ENCODE results near the gene RPSA.

RPSA gene

DNA sequence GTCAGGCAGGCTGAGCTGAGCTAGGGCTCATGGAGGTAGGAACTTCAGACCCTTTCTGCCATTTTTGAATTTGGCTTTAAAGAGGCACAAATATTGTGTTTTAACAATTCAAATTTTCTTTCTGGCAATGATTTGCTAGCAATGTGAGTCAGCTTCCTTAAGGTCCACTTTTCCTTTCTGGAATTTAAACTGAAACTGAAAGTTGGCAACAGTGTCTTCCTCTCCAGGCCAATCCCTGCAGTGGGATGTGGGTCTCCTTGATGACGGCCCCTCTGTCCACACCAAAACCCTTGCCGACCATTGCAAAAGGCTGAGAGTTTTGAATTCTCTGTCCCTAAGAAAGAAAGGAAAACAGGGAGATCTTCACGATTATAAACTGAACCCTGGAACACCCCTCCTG is 27.1 kb downstream of the RPSA start:
- peak; percentile 65 to 72 for DNase-seq (ENCODE audit: low read depth in 2 of 2)
- TF ChIP-seq, protein P1, sequence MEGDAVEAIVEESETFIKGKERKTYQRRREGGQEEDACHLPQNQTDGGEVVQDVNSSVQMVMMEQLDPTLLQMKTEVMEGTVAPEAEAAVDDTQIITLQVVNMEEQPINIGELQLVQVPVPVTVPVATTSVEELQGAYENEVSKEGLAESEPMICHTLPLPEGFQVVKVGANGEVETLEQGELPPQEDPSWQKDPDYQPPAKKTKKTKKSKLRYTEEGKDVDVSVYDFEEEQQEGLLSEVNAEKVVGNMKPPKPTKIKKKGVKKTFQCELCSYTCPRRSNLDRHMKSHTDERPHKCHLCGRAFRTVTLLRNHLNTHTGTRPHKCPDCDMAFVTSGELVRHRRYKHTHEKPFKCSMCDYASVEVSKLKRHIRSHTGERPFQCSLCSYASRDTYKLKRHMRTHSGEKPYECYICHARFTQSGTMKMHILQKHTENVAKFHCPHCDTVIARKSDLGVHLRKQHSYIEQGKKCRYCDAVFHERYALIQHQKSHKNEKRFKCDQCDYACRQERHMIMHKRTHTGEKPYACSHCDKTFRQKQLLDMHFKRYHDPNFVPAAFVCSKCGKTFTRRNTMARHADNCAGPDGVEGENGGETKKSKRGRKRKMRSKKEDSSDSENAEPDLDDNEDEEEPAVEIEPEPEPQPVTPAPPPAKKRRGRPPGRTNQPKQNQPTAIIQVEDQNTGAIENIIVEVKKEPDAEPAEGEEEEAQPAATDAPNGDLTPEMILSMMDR (IDR thresholded peaks at IDR 0.05; ENCODE audit: low read depth, low read length): no peak
- H3K4me3 ChIP-seq (replicated peaks in 1 of 2; ENCODE audit: low read depth in 2 of 2, low read length in 2 of 2): no peak overlapping the region

DNA sequence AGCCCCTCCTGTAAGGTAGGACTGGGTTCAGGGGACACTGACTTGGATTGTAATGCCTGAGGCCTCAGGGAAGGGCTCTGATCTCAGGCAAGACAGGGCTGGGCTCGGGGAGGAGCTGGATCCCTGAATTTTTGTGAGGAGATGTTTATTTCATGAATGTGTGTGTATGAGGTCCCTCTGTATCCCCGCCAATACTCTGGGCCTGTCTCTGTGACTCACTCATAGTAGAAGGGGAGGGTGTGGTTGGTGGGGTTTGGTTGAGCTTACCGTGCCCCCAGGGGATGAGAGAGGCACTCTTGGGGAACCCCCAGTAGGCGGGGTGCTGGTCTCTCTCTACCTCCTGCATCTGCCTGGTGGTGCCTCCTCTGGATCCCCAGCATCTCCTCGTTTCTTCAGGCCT is 28.1 kb downstream of the RPSA start:
- peak in 1 of 2 donors; percentile 35 for DNase-seq (ENCODE audit: low read depth in 2 of 2)
- TF ChIP-seq, protein P1 (IDR thresholded peaks at IDR 0.05; ENCODE audit: low read depth, low read length): no peak

DNA sequence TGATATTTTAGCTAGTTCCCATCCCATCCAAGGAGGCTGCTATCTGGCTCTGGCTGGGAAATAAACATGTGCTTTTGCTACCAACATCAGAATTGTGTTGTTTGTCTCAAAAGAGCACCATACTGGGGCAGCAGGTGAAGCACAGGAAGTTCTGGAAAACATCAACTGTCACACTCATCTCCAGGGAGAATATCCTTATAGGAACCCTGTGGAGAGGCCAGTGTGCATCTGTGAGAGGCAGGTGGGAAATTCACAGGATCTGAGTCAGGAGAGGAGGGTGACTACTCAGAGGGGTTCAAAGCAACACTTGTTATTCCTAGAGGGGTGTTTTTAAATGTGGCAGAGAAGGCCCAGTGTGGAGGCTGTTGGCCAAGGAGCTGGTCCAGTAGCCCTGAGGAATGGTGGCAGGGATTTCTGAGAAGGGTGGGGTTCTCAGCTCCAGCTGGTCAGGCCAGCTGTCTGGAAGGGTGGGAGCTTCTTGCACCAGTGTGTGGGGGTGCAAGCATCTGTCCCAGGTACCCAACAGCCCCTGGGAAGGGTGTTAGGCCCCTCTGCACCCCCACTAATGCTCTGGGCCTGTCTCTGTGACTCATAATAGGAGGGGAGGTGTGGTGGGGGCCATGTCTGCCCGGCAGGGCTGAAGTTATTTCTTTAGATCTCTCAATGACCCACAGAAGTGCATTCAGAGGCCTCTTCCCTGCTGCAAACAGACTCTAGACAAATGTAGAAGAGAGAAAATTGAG is 28.7 kb downstream of the RPSA start:
- TF ChIP-seq, protein P1 (IDR thresholded peaks at IDR 0.05; ENCODE audit: low read depth, low read length): no peak
- no peak for DNase-seq (ENCODE audit: low read depth in 2 of 2)
- H3K4me3 ChIP-seq (replicated peaks in 1 of 2; ENCODE audit: low read depth in 2 of 2, low read length in 2 of 2): no peak overlapping the region

More for the DNA sequence above, 28.1 kb downstream of the RPSA start:
- no peak overlapping the region for H3K4me3 ChIP-seq (replicated peaks in 1 of 2; ENCODE audit: low read depth in 2 of 2, low read length in 2 of 2)

DNA sequence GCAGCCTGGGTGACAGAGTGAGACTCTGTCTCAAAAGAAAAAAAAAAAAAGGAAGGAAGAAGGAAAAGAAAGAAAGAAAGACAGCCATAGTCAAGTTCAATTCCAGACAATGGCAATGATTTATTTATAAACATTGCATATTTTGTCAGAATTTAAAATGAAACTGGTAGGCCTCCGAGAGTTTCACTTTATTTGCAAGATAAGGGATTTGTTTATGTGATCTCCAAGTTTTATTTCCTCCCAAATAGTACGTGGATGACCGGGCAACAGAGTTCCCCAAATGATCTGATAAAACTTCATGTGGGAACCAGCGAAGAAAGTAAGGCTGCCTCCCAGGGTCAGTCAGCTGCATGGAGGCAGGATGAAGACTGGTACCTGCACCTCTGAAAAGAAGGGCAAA is 32.4 kb downstream of the RPSA start:
- no peak overlapping the region for H3K4me3 ChIP-seq (replicated peaks in 1 of 2; ENCODE audit: low read depth in 2 of 2, low read length in 2 of 2)
- TF ChIP-seq, protein P1 (IDR thresholded peaks at IDR 0.05; ENCODE audit: low read depth, low read length): no peak
- DNase-seq (ENCODE audit: low read depth in 2 of 2): no peak

DNA sequence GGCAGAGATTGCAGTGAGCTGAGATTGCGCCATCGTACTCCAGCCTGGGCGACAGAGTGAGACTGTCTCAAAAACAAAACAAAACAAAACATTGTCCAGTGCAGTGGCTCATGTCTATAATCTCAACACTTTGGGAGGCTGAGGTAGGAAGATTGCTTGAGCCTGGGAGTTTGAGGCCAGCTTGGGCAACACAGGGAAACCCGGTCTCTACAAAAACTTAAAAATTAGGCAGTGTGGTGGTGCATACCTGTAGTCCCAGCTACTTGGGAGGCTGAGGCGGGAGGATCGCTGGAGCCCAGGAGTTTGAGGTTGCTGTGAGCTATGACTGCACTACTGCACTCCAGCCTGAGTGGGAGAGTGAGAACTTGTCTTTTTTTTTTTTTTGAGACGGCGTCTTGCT is 33.8 kb downstream of the RPSA start:
- no peak for DNase-seq (ENCODE audit: low read depth in 2 of 2)
- no peak overlapping the region for H3K4me3 ChIP-seq (replicated peaks in 1 of 2; ENCODE audit: low read depth in 2 of 2, low read length in 2 of 2)
- TF ChIP-seq, protein P1 (IDR thresholded peaks at IDR 0.05; ENCODE audit: low read depth, low read length): no peak

DNA sequence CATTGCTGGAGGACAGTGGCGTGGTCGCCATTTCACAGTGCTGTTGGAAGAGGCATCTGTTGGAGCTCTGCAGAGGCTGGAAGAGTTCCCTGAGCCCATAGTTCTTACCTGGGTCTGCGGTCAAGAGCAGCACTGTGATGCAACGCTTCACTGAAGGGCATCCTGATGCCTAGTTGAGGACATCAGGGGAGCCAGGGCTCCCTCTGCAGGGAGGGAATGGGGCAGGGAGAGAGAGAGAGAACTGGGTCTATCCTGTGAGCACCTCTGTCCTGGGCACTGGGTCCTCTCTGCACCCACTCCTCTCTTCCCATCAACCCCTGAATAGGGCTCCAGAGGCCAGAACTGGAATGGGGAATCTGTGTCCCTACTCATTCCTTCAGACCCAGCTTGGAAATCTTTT is 37.0 kb downstream of the RPSA start:
- no peak overlapping the region for H3K4me3 ChIP-seq (replicated peaks in 1 of 2; ENCODE audit: low read depth in 2 of 2, low read length in 2 of 2)
- TF ChIP-seq, protein P1 (IDR thresholded peaks at IDR 0.05; ENCODE audit: low read depth, low read length): no peak
- no peak for DNase-seq (ENCODE audit: low read depth in 2 of 2)

DNA sequence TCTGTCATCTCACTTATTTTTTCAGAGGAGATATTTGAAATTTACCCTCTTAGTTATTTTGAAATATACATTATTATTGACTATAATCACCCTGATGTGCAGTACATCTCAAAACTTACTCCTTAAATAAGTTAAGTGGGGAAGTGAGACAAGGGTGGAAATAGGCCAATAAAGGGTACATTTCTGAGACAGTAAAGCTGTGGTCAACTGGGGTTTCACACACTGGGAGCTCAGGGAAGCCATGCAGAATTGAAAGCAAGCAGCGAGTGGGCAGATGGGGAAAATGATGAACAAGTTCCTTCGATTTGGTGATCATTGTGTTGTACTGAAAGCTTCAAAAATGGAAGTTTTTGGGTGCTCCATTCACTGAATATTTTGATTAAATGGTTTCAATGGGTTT is 39.4 kb downstream of the RPSA start:
- DNase-seq (ENCODE audit: low read depth in 2 of 2): no peak
- TF ChIP-seq, protein P1 (IDR thresholded peaks at IDR 0.05; ENCODE audit: low read depth, low read length): no peak
- H3K4me3 ChIP-seq (replicated peaks in 1 of 2; ENCODE audit: low read depth in 2 of 2, low read length in 2 of 2): no peak overlapping the region
